Effector memory CD8-positive, alpha-beta T cell (primary cell): ENCODE data around the gene ADGRB3.

Source experiments
- ATAC-seq: fragments of 150-1000 bp; cut with Tn5 transposase; replicated peaks from 2 replicates; pipeline ENCODE4 v1.10.0; 2021; ENCODE audit warnings: mild to moderate bottlenecking, moderate library complexity
- DNase-seq, 3 experiments: peaks; one replicate each; pipeline ENCODE4 v3.0.0; 2021
- H3K27ac Mint-ChIP-seq, 2 donors: one replicate each; pipeline ENCODE4 v1.8.0; 2022; ENCODE audit warnings: mild to moderate bottlenecking in 2 of 2, mixed read lengths in 2 of 2, moderate library complexity in 2 of 2
- H3K27me3 Mint-ChIP-seq, 2 donors: one replicate each; pipeline ENCODE4 v1.8.0; 2022; ENCODE audit warnings: mixed read lengths in 2 of 2
- H3K36me3 Mint-ChIP-seq: one replicate; pipeline ENCODE4 v1.8.0; 2022; ENCODE audit warnings: mild to moderate bottlenecking, moderate library complexity, mixed read lengths; ENCODE audit not compliant: insufficient read depth
- H3K4me1 Mint-ChIP-seq, 2 donors: one replicate each; pipeline ENCODE4 v1.8.0; 2022; ENCODE audit warnings: low read depth in 2 of 2, mixed read lengths in 2 of 2
- H3K4me3 Mint-ChIP-seq, 2 donors: one replicate each; pipeline ENCODE4 v1.8.0; 2022; ENCODE audit warnings: mild to moderate bottlenecking in 2 of 2, mixed read lengths in 2 of 2, moderate library complexity in 2 of 2
- H3K9me3 Mint-ChIP-seq, 2 donors: one replicate each; pipeline ENCODE4 v1.8.0; 2022; ENCODE audit warnings: mixed read lengths in 2 of 2

ADGRB3 gene

DNA sequence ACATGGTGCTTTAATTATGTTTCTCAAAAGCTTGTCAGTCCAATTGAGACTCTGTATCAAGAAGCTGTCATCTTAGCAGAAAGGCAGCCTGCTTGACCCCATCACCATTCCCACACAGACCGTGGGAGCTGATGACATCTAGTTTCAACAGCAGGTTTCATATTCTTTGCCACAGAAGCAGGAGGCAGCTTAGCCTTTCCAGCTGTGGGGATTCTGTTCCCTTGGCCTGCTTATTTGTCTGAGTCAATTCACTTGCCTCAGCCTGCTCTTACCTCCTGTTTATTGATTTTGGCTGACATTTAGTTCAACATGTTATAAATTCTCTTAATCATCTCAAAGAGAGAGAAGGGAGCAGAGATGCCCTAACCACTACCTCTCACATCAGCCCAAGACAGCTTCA is 527.7 kb downstream of the ADGRB3 start:
- Mint-ChIP-seq H3K27me3 (no peaks in the 10 kb centered on the region), H3K4me3 (no peak overlapping the region), H3K27ac (no peak overlapping the region), H3K36me3 (peaks cover 2% of the 10 kb centered on the region), H3K9me3 (peaks cover 8 to 10% of the 10 kb centered on the region in 2 donors), H3K4me1 (no peaks in the 10 kb centered on the region)
- DNase-seq (no peak), ATAC-seq (no peak)

DNA sequence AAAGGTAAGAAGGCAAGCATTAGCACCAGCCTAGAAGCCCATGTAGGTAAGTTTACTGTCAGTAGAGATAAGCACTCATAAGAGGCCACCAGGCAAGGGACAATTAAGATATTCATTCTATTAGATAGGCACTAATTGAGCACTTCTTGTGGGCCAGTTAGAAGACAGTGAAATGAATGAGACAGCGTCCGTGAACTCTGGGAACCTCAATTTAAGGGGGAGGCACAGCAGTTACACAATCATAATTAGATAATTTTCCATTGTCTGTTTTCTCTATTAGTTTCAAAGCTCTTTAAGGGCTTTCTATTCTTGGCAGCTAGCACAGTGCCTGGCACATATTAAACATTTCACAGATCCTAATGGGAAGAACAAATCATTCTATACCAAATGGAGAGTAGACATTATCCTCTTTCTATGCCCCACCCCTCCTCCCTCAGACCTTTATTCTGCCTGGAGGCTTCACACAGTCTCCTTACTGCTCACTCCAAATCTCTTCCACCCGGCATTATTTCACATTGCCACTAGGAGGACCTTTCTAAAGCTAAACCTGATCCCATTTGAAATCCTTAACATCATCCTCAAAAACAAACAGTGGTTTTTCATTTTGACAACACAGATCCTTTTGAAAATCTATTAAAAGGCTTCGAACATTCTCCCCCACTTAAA is 529.6 kb downstream of the ADGRB3 start:
- DNase-seq (no peak), ATAC-seq (no peak)
- no peak overlapping the region for H3K27ac Mint-ChIP-seq
- no peaks in the 10 kb centered on the region for H3K27me3 Mint-ChIP-seq
- no peaks in the 10 kb centered on the region for H3K4me1 Mint-ChIP-seq
- peaks cover 8 to 9% of the 10 kb centered on the region in 2 donors for H3K9me3 Mint-ChIP-seq
- peaks cover 2% of the 10 kb centered on the region for H3K36me3 Mint-ChIP-seq
- H3K4me3 Mint-ChIP-seq, result no peak overlapping the region

DNA sequence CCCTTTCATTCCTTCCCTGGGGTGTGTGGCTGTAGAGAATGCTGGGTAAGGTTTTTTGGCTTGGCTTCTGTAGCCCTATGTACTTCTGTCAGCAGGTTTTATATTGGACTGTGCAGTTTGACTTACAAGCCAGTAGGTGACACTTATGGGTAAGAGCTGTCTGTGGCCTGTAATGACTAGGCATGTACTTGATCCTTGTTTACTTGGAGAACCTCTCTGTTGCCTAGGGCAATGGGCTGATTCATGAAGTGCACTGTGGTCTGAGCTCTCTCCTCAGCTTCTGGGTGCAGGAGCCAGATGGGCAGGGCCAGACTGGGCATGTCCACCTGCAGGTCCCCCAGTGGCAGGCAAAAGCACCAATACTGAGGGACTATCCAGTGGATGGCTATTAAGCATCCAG is 544.6 kb downstream of the ADGRB3 start:
- Mint-ChIP-seq H3K27ac (no peak overlapping the region), H3K4me3 (no peak overlapping the region), H3K36me3 (no peaks in the 10 kb centered on the region), H3K4me1 (no peaks in the 10 kb centered on the region), H3K27me3 (no peaks in the 10 kb centered on the region), H3K9me3 (peaks cover 0 to 14% of the 10 kb centered on the region in 2 donors)
- no peak for ATAC-seq
- no peak for DNase-seq

DNA sequence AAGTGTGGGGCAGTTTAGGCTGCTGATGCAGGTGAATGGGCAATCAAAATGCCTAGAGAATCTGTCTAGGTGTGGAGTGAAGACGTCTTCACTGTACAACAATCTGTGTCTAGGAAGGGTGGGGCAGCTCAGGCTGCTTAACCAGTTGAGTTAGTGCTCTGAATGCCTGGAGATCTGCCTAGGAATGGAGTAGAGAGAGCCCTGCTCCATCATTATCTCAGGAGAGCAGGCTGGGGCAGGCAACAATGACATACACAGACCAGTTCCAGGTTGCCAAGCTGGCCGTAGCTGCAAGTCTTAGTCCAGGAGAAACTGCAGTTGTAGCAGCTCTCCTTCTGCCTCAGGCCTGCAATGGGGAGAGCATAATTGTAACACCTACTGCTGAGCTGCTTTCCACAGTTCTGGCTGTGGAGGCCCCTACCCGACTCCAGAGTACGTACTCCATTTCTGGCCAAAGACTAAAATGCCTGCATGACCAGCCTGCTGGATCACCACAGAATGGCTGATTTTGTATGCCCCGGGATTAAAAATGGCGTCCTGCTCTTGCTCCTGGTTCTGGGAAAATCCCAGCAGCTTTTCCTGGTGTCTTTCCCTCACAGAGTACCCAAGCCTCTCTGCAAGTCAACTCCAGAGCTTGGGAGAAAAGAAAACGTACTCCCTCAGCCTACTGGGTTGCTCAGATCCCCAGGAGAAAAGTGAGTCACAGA is 545.4 kb downstream of the ADGRB3 start:
- Mint-ChIP-seq H3K4me1 (no peaks in the 10 kb centered on the region), H3K9me3 (peaks cover 0 to 14% of the 10 kb centered on the region in 2 donors), H3K27me3 (no peaks in the 10 kb centered on the region), H3K4me3 (no peak overlapping the region), H3K27ac (no peak overlapping the region), H3K36me3 (no peaks in the 10 kb centered on the region)
- ATAC-seq (no peak), DNase-seq (no peak)

DNA sequence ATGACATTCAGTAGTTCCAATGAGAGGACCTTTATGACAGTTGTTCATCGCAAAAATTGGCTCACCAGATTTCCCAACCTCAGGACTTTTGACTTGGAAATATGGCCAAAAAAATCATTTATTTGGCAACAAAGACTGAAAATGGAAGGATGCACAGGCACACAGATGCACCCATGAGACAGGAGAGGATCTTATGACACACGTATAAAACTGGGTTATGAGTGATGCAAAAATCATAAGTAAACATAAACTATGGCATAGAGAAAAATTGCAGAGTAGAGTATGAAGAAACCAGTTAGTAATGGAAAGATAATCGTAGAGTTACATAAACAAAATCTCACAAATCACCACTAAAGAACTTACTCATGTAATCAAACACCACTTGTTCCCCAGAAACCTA is 546.9 kb downstream of the ADGRB3 start:
- no peaks in the 10 kb centered on the region for H3K4me1 Mint-ChIP-seq
- DNase-seq (no peak), ATAC-seq (no peak)
- H3K36me3 Mint-ChIP-seq, result no peaks in the 10 kb centered on the region
- H3K9me3 Mint-ChIP-seq, result peaks cover 0 to 8% of the 10 kb centered on the region in 2 donors
- no peaks in the 10 kb centered on the region for H3K27me3 Mint-ChIP-seq
- H3K4me3 Mint-ChIP-seq, result no peak overlapping the region
- H3K27ac Mint-ChIP-seq, result no peak overlapping the region

DNA sequence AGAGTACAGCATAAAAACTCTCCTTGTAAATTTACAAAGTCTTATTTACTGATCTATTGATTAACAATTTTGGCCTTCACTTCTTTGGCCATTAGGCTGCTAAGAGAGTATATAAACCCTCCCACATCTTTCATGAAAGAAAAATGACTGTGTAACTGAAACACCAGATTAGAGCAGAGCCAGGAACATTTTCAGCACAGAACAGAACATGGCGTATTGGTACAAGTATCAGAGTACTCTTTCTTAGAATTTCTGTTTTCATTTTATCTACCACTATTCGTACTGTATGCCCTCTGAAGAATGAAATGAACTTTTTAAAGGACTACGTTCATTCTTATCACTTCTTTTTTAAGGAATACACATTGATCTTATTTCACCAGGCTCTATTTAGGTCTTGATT is 550.2 kb downstream of the ADGRB3 start:
- Mint-ChIP-seq H3K9me3 (peaks cover 0 to under 1% of the 10 kb centered on the region in 2 donors), H3K36me3 (no peaks in the 10 kb centered on the region), H3K4me3 (no peak overlapping the region), H3K4me1 (no peaks in the 10 kb centered on the region), H3K27me3 (no peaks in the 10 kb centered on the region), H3K27ac (no peak overlapping the region)
- DNase-seq, result no peak
- no peak for ATAC-seq

DNA sequence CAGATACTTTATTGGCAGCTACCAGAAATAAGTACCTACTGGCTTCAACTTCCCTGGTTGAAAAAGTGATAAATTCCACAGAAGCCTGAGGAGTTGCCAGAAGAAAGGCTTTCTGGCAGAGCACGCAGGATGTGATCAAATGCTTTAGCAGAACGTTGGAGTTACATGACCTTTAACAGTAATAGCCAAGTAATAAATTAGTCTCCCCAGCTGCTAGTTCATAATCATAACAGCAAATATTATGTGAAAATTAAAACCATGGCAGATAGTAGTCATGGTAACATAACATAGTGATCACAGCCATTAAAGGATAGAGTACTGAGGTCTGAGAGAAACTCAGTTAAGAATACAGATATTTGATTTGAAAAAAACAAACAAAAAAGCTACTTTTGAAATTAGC is 567.7 kb downstream of the ADGRB3 start:
- ATAC-seq, result no peak
- no peak overlapping the region for H3K4me3 Mint-ChIP-seq
- DNase-seq, result no peak
- H3K27me3 Mint-ChIP-seq, result no peaks in the 10 kb centered on the region
- H3K4me1 Mint-ChIP-seq, result no peaks in the 10 kb centered on the region
- peaks cover 6 to 7% of the 10 kb centered on the region in 2 donors for H3K9me3 Mint-ChIP-seq
- no peaks in the 10 kb centered on the region for H3K36me3 Mint-ChIP-seq
- no peak overlapping the region for H3K27ac Mint-ChIP-seq

DNA sequence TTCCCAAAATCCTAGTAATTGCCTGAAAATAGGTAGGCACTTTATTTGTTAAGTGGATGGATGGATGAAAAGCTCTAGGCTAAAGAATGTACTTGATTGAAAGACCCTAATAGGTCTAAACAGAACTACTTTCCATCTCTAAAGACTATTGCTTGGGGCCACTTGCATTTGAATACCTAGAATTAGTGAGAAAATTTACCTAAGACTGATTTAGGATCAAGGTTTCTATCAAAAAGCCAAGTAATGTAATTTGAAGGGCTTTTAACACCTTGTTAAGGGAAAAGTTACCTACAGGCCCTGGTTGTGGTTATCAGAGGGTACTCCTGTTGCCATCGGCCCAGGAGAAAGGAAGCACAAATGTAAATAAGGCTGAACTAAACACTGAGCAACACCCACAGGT is 581.0 kb downstream of the ADGRB3 start:
- no peaks in the 10 kb centered on the region for H3K27me3 Mint-ChIP-seq
- no peaks in the 10 kb centered on the region for H3K4me1 Mint-ChIP-seq
- H3K4me3 Mint-ChIP-seq, result no peak overlapping the region
- H3K36me3 Mint-ChIP-seq, result no peaks in the 10 kb centered on the region
- DNase-seq (no peak), ATAC-seq (no peak)
- H3K9me3 Mint-ChIP-seq, result peaks cover 0 to 2% of the 10 kb centered on the region in 2 donors
- no peak overlapping the region for H3K27ac Mint-ChIP-seq

DNA sequence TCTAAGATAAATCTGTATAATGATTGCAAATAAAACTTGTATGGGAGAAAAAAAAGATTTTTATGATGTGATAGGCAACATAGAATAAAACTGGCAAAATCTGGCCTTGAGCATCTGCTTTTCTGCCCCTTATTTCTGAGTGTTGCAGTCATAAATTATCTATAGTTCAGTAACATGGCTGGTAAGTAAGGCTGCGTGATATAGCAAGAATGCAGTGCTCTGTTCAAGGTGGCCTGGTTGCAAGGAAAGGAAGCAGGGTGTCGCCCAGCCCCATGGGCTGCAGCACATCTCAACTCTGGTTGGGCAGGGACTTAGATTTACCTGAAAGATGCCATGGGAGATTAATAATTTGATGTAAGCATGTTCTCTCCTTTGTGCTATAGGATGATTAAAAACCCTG is 582.3 kb downstream of the ADGRB3 start:
- no peak overlapping the region for H3K4me3 Mint-ChIP-seq
- no peak for DNase-seq
- H3K4me1 Mint-ChIP-seq, result no peaks in the 10 kb centered on the region
- no peaks in the 10 kb centered on the region for H3K36me3 Mint-ChIP-seq
- H3K27me3 Mint-ChIP-seq, result no peaks in the 10 kb centered on the region
- no peak overlapping the region for H3K27ac Mint-ChIP-seq
- ATAC-seq, result no peak
- H3K9me3 Mint-ChIP-seq, result peaks cover 0 to 2% of the 10 kb centered on the region in 2 donors

DNA sequence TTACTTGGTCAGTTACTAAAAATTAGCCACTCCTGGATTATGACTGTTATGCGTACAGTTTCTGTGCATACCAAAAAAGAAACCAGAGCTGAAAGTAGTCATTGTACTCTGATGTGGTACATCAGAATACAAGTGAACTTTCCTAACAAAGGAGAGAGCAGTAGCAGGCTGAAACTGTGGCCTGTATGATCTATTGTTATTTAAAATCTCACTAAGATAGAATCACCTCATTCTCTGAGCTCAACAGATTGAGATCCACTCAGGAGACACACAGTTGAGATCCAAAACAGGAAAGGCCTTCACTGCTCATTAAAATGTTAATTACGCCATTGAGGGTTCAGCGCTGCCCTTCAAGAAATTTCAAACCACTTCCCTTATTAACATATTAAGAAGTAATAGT is 585.3 kb downstream of the ADGRB3 start:
- no peaks in the 10 kb centered on the region for H3K36me3 Mint-ChIP-seq
- no peaks in the 10 kb centered on the region for H3K27me3 Mint-ChIP-seq
- H3K4me3 Mint-ChIP-seq, result no peak overlapping the region
- ATAC-seq (no peak), DNase-seq (no peak)
- H3K9me3 Mint-ChIP-seq, result peaks cover 0 to 2% of the 10 kb centered on the region in 2 donors
- H3K4me1 Mint-ChIP-seq, result no peaks in the 10 kb centered on the region
- H3K27ac Mint-ChIP-seq, result no peak overlapping the region

DNA sequence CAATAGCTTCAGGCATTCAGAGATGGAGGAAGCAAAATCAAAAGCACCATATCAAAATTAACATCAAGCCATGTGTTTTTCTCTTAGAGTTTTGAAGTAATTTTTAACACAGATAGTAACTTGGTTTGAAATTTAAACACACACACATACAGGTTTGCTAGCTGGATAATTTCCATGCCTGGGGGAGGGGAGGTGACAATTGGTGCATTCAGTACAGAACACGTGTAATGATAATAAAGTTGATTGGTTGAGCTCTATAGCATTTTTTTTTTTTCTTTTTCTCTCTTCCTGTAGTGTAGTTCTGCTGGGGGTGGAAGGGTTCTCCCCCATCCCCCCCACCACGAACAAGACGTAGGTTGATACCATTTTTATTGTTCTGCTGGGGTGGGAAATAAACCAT is 596.9 kb downstream of the ADGRB3 start:
- DNase-seq (no peak), ATAC-seq (no peak)
- no peak overlapping the region for H3K27ac Mint-ChIP-seq
- H3K27me3 Mint-ChIP-seq, result no peaks in the 10 kb centered on the region
- peaks cover 0 to 2% of the 10 kb centered on the region in 2 donors for H3K4me1 Mint-ChIP-seq
- H3K36me3 Mint-ChIP-seq, result no peaks in the 10 kb centered on the region
- no peak overlapping the region for H3K4me3 Mint-ChIP-seq
- peaks cover 5 to 33% of the 10 kb centered on the region in 2 donors for H3K9me3 Mint-ChIP-seq

DNA sequence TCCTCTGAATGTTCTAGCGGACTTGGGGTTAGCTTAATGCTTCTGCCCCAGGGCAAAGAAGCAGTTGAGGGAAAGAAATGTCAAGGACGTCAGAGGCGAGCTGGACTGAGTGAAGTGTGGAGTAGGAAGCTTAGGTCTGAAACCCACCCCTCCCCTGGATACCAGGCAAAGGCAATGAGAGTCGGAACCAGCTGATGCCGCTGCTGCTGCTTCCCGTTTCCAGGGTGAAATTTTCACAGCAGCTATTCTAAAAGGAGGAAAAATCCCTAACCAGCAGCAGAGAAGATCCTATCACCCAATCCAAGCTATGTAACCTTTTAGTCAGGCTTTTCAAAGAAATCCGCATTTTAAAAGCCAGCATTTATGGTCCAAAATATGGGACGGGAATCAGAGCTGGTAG is 597.4 kb downstream of the ADGRB3 start:
- peaks cover 0 to 2% of the 10 kb centered on the region in 2 donors for H3K4me1 Mint-ChIP-seq
- DNase-seq (no peak), ATAC-seq (no peak)
- H3K36me3 Mint-ChIP-seq, result no peaks in the 10 kb centered on the region
- no peaks in the 10 kb centered on the region for H3K27me3 Mint-ChIP-seq
- H3K27ac Mint-ChIP-seq, result no peak overlapping the region
- no peak overlapping the region for H3K4me3 Mint-ChIP-seq
- peaks cover 5 to 28% of the 10 kb centered on the region in 2 donors for H3K9me3 Mint-ChIP-seq

DNA sequence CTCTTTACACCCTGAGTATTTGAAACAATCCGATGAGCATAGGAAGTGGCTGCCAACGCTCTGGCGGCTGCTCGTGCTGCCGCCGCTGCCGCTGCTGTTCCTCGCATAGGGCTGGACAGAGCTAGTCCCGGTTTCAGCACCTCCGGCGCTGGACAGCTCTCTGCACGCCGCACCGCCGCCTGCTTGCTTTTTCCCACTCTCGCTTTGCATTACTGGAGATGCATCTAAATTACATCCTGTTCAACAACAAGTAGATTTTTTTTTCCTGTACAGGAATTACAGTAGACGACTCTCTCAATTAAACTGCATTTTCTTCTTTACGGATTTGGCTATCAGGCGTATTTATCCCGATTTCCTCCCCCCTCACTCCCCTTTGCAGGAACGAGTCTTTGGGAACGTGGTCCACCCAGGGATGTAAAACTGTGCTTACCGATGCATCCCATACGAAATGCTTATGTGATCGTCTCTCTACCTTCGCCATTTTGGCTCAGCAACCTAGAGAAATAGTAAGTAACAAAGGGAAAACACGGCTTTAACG is 597.9 kb downstream of the ADGRB3 start:
- no peak overlapping the region for H3K4me3 Mint-ChIP-seq
- H3K27me3 Mint-ChIP-seq, result no peaks in the 10 kb centered on the region
- H3K9me3 Mint-ChIP-seq, result peaks cover 4 to 23% of the 10 kb centered on the region in 2 donors
- H3K36me3 Mint-ChIP-seq, result no peaks in the 10 kb centered on the region
- DNase-seq (no peak), ATAC-seq (no peak)
- H3K4me1 Mint-ChIP-seq, result peaks cover 0 to 2% of the 10 kb centered on the region in 2 donors
- H3K27ac Mint-ChIP-seq, result no peak overlapping the region

DNA sequence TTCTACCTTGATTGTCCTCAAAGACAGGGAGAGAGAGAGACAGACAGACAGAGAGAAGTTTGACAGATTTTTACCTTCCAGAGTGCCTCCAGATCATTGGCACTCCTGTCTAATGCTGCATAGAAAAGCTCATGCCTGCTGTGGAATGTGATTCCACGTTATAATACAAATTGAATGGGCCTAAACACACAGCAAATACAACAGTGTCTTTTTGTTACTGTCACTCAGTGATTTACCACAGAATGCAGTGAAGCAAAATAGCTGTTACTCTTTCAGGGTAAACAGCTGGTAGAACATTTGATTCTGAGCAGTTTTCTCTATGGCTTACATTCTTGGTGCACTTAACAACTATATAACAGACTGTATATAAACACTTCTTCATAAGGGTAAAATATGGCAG is 603.0 kb downstream of the ADGRB3 start:
- H3K36me3 Mint-ChIP-seq, result no peaks in the 10 kb centered on the region
- H3K27ac Mint-ChIP-seq, result no peak overlapping the region
- peaks cover 4% of the 10 kb centered on the region in 2 donors for H3K9me3 Mint-ChIP-seq
- H3K4me3 Mint-ChIP-seq, result no peak overlapping the region
- H3K27me3 Mint-ChIP-seq, result no peaks in the 10 kb centered on the region
- H3K4me1 Mint-ChIP-seq, result peaks cover 0 to 2% of the 10 kb centered on the region in 2 donors
- DNase-seq (no peak), ATAC-seq (no peak)
